ENCODE results near the gene LRRC8A.

GRCh38 chr9:128898382-128898781, 16.4 kb downstream of the LRRC8A start:
- TF ChIP-seq EZH2 (IDR thresholded peaks at IDR 0.05; ENCODE audit: borderline replicate concordance, insufficient read depth, low read length, poor library complexity, severe bottlenecking) (no peak), CTCF (IDR thresholded peaks at IDR 0.05; ENCODE audit: poor library complexity, severe bottlenecking) (no peak), EP300 (conservative IDR thresholded peaks at IDR 0.05; ENCODE audit: poor library complexity, severe bottlenecking) (no peak), MXI1 (conservative IDR thresholded peaks at IDR 0.05; ENCODE audit: poor library complexity, severe bottlenecking) (no peak), REST (IDR thresholded peaks at IDR 0.05; ENCODE audit: borderline replicate concordance) (no peak), RAD21 (conservative IDR thresholded peaks at IDR 0.05) (no peak), TAF1 (IDR thresholded peaks at IDR 0.05; ENCODE audit: low read depth) (no peak), POLR2AphosphoS5 (IDR thresholded peaks at IDR 0.05) (no peak)

Measured in neural cell (in vitro differentiated cells).